Trophoblast cell (in vitro differentiated cells and primary cell): Measurements from ENCODE around the gene ANXA10.
"Not testable (repeated sequence)": the region's sequence is repeated elsewhere in the genome, so short reads cannot be mapped to it uniquely, and the experiment has no call there.

Experiments used
- DNase-seq, 2 donors: peaks; one replicate each; pipeline ENCODE4 v3.0.0-alpha.2; 2016
- H2AFZ ChIP-seq: 2 replicates; pipeline ENCODE4 v1.6.1; 2013; ENCODE audit warnings: low read length, moderate library complexity, mild to moderate bottlenecking; ENCODE audit not compliant: insufficient read depth, poor library complexity
- H2AK5ac ChIP-seq: 2 replicates; pipeline ENCODE4 v1.6.1; 2013; ENCODE audit warnings: mild to moderate bottlenecking, low read length
- H2BK120ac ChIP-seq: 2 replicates; pipeline ENCODE4 v1.6.1; 2013; ENCODE audit warnings: low read length, mild to moderate bottlenecking, moderate library complexity; ENCODE audit not compliant: insufficient read depth, poor library complexity
- H2BK12ac ChIP-seq: 2 replicates; pipeline ENCODE4 v1.6.1; 2013; ENCODE audit warnings: mild to moderate bottlenecking, low read length, moderate library complexity
- H2BK5ac ChIP-seq: 2 replicates; pipeline ENCODE4 v1.6.1; 2013; ENCODE audit warnings: low read length, low read depth, moderate library complexity, mild to moderate bottlenecking; ENCODE audit not compliant: poor library complexity
- H3K14ac ChIP-seq: 2 replicates; pipeline ENCODE4 v1.6.1; 2013; ENCODE audit warnings: mild to moderate bottlenecking, low read length
- H3K18ac ChIP-seq: 2 replicates; pipeline ENCODE4 v1.6.1; 2013; ENCODE audit warnings: mild to moderate bottlenecking, low read length
- H3K23ac ChIP-seq: 2 replicates; pipeline ENCODE4 v1.6.1; 2013; ENCODE audit warnings: low read length
- H3K27ac ChIP-seq: 2 replicates; pipeline ENCODE4 v1.5.1; 2013; ENCODE audit warnings: low read depth, mild to moderate bottlenecking, inconsistent platforms, low read length, moderate library complexity
- H3K27me3 ChIP-seq: 2 replicates; pipeline ENCODE4 v1.6.1; 2013; ENCODE audit warnings: inconsistent platforms, mild to moderate bottlenecking, low read length, moderate library complexity; ENCODE audit not compliant: insufficient read depth
- H3K36me3 ChIP-seq, 2 experiments: 1 replicate in 1 of 2; 2 replicates in 1 of 2; pipeline ENCODE4 v1.6.1; 2013; ENCODE audit warnings: low read length in 2 of 2, mild to moderate bottlenecking in 2 of 2, moderate library complexity in 1 of 2; ENCODE audit not compliant: insufficient read depth in 2 of 2, control insufficient read depth in 1 of 2
- H3K4ac ChIP-seq: 2 replicates; pipeline ENCODE4 v1.6.1; 2013; ENCODE audit warnings: low read depth, mild to moderate bottlenecking, low read length, moderate library complexity
- H3K4me1 ChIP-seq, 2 experiments: 1 replicate in 1 of 2; 2 replicates in 1 of 2; pipeline ENCODE4 v1.6.1; 2013; ENCODE audit warnings: low read length in 2 of 2, mild to moderate bottlenecking in 2 of 2, moderate library complexity in 1 of 2; ENCODE audit not compliant: insufficient read depth in 2 of 2, control insufficient read depth in 1 of 2
- H3K4me2 ChIP-seq: 2 replicates; pipeline ENCODE4 v1.6.1; 2013; ENCODE audit warnings: inconsistent platforms, mild to moderate bottlenecking, low read length, moderate library complexity
- H3K4me3 ChIP-seq: 2 replicates; pipeline ENCODE4 v1.5.1; 2013; ENCODE audit warnings: mild to moderate bottlenecking, low read depth, low read length, inconsistent platforms
- H3K79me1 ChIP-seq: one replicate; pipeline ENCODE4 v1.6.1; 2013; ENCODE audit warnings: low read length
- H3K79me2 ChIP-seq: 2 replicates; pipeline ENCODE4 v1.6.1; 2013; ENCODE audit warnings: low read length, mild to moderate bottlenecking; ENCODE audit not compliant: control insufficient read depth, insufficient read depth, poor library complexity
- H3K9ac ChIP-seq: 2 replicates; pipeline ENCODE4 v1.6.1; 2013; ENCODE audit warnings: mild to moderate bottlenecking, low read length
- H3K9me3 ChIP-seq: 2 replicates; pipeline ENCODE4 v1.6.1; 2013; ENCODE audit warnings: low read depth, mild to moderate bottlenecking, control low read depth, inconsistent platforms, low read length; ENCODE audit not compliant: insufficient read depth
- H4K12ac ChIP-seq: 2 replicates; pipeline ENCODE4 v1.6.1; 2013; ENCODE audit warnings: low read depth, mild to moderate bottlenecking, low read length, moderate library complexity
- H4K8ac ChIP-seq: 2 replicates; pipeline ENCODE4 v1.6.1; 2013; ENCODE audit warnings: low read depth, mild to moderate bottlenecking, low read length, moderate library complexity
- H4K91ac ChIP-seq: one replicate; pipeline ENCODE4 v1.6.1; 2013; ENCODE audit warnings: low read depth, mild to moderate bottlenecking, low read length, moderate library complexity
- WGBS: extraction: QIAGEN DNeasy Blood & Tissue Kit; methylation state at CpG from one replicate; pipeline ENCODE4 v1.1.7; 2013; ENCODE audit warnings: missing lambda C conversion rate; ENCODE audit not compliant: insufficient read length, insufficient coverage; ENCODE audit errors: extremely low coverage; 5-methylcytosine and 5-hydroxymethylcytosine counted together

ANXA10 gene

DNA sequence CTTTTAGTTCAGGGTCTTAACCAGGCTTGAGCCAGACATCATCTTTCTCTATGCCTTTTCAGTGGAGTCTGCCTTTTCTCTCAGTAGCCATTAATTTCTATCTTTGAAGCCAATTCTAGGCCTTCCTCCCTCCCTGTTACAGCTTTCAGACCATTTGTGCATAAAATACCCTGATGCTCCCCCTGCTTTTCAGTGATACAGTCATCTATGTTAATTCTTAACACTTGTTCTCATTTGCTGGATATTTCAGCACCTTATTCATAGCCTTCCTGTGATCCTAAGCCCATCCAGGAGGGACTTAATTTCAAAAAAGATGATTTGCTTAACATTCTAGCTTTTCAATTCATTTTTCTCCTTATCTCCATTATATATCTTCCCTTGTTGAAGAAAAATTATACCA is 42.3 kb downstream of the ANXA10 start:
- no peak for DNase-seq
- Histone ChIP-seq H3K4me3 (no peak overlapping the region), H4K12ac (no peak overlapping the region), H2BK120ac (no peak overlapping the region), H2BK12ac (no peak overlapping the region), H3K4ac (no peak overlapping the region), H4K8ac (no peak overlapping the region), H3K79me1 (no peaks in the 10 kb centered on the region), H3K14ac (no peak overlapping the region), H2BK5ac (no peak overlapping the region), H3K27ac (no peak overlapping the region), H4K91ac (no peak overlapping the region), H3K23ac (no peak overlapping the region), H3K79me2 (no peaks in the 10 kb centered on the region), H3K36me3 (no peaks in the 10 kb centered on the region), H2AK5ac (no peak overlapping the region), H3K9me3 (no peaks in the 10 kb centered on the region), H3K4me2 (no peak overlapping the region), H3K18ac (no peak overlapping the region), H3K4me1 (no peaks in the 10 kb centered on the region), H3K9ac (no peak overlapping the region), H3K27me3 (no peaks in the 10 kb centered on the region), H2AFZ (no peak overlapping the region)

DNA sequence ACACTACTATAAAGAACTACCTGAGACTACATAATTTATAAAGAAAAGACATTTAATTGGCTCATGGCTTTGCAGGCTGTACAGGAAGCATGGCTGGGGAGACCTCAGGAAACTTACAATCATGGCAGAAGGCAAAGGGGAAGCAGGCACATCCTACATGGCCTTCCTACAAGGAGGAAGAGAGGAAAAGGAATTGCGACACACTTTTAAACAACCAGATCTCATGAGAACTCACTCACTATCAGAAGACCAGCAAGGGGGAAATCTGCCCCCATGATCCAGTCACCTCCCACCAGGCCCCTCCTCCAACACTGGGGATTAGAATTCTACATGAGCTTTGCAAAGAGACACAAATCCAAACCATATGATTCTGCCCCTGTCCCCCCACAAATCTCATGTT is 43.5 kb downstream of the ANXA10 start:
- H2BK5ac ChIP-seq, H3K4ac ChIP-seq, H3K14ac ChIP-seq: not testable (repeated sequence)

GRCh38 chr4:168137695-168138094 is 45.4 kb downstream of the ANXA10 start:
- not testable (repeated sequence) for H2BK5ac ChIP-seq, H3K4me3 ChIP-seq, H2AK5ac ChIP-seq, H4K8ac ChIP-seq, H4K12ac ChIP-seq, H3K23ac ChIP-seq, DNase-seq, H3K4ac ChIP-seq, H3K4me1 ChIP-seq, H3K18ac ChIP-seq, H3K4me2 ChIP-seq, H3K79me2 ChIP-seq, H3K9me3 ChIP-seq, H2BK12ac ChIP-seq, H4K91ac ChIP-seq, H2BK120ac ChIP-seq, H3K9ac ChIP-seq, H3K27ac ChIP-seq, H2AFZ ChIP-seq, H3K79me1 ChIP-seq, H3K27me3 ChIP-seq, H3K14ac ChIP-seq, H3K36me3 ChIP-seq
- no CpG with 5 or more reads among the region's 2 CpGs for WGBS

More for the DNA sequence above, 43.5 kb downstream of the ANXA10 start:
- not testable (repeated sequence) for H3K79me1 ChIP-seq, H4K91ac ChIP-seq, H4K8ac ChIP-seq, H4K12ac ChIP-seq, H3K4me3 ChIP-seq, H3K27me3 ChIP-seq, H3K18ac ChIP-seq, H3K79me2 ChIP-seq, H3K23ac ChIP-seq, DNase-seq, H2BK12ac ChIP-seq, H3K27ac ChIP-seq, H2BK120ac ChIP-seq, H3K4me2 ChIP-seq, H3K9me3 ChIP-seq, H3K9ac ChIP-seq, H2AK5ac ChIP-seq, H3K4me1 ChIP-seq, H3K36me3 ChIP-seq, H2AFZ ChIP-seq
- WGBS, result no CpG with 5 or more reads among the region's 1 CpG

GRCh38 chr4:168138143-168138542 is 45.8 kb downstream of the ANXA10 start:
- DNase-seq, result no peak
- Histone ChIP-seq H3K79me2 (no peaks in the 10 kb centered on the region), H2BK5ac (no peak overlapping the region), H3K18ac (no peak overlapping the region), H3K4me3 (no peak overlapping the region), H3K23ac (no peak overlapping the region), H3K27me3 (no peaks in the 10 kb centered on the region), H2BK120ac (no peak overlapping the region), H3K27ac (no peak overlapping the region), H3K9me3 (no peaks in the 10 kb centered on the region), H3K14ac (no peak overlapping the region), H2AK5ac (no peak overlapping the region), H2BK12ac (no peak overlapping the region), H4K8ac (no peak overlapping the region), H3K4ac (no peak overlapping the region), H2AFZ (no peak overlapping the region), H3K9ac (no peak overlapping the region), H3K79me1 (no peaks in the 10 kb centered on the region), H4K91ac (no peak overlapping the region), H4K12ac (no peak overlapping the region), H3K4me1 (no peaks in the 10 kb centered on the region), H3K36me3 (no peaks in the 10 kb centered on the region), H3K4me2 (no peak overlapping the region)
- no CpG with 5 or more reads among the region's 3 CpGs for WGBS
